Stimulated activated naive B cell treated with anti-CD40 and anti-IgM and Interleukin-4, amounts not matched to agents 10 μg/mL and 1 μg/mL and 100 μg/mL, for 72 hours (primary cell): Measurements from ENCODE around the gene PNMT.

Source experiments
- ATAC-seq, 2 donors: fragments of 150-1000 bp; cut with Tn5 transposase; replicated peaks; 2 replicates each; pipeline ENCODE4 v1.10.0; 2021; ENCODE audit warnings: moderate library complexity in 1 of 2
- DNase-seq: peaks from one replicate; pipeline ENCODE4 v3.0.0; 2021
- H3K27ac Mint-ChIP-seq: one replicate; pipeline ENCODE4 v1.8.0; 2022; ENCODE audit warnings: mild to moderate bottlenecking, mixed read lengths
- H3K27me3 Mint-ChIP-seq, 2 donors: one replicate each; pipeline ENCODE4 v1.8.0; 2022; ENCODE audit warnings: mixed read lengths in 2 of 2
- H3K36me3 Mint-ChIP-seq, 2 donors: one replicate each; pipeline ENCODE4 v1.8.0; 2022; ENCODE audit warnings: mixed read lengths in 2 of 2, mild to moderate bottlenecking in 1 of 2
- H3K4me1 Mint-ChIP-seq, 2 donors: one replicate each; pipeline ENCODE4 v1.8.0; 2022; ENCODE audit warnings: mixed read lengths in 2 of 2, mild to moderate bottlenecking in 1 of 2
- H3K4me3 Mint-ChIP-seq, 2 donors: one replicate each; pipeline ENCODE4 v1.8.0; 2022; ENCODE audit warnings: mild to moderate bottlenecking in 2 of 2, mixed read lengths in 2 of 2, moderate library complexity in 1 of 2
- H3K9me3 Mint-ChIP-seq, 2 donors: one replicate each; pipeline ENCODE4 v1.8.0; 2022; ENCODE audit warnings: mixed read lengths in 2 of 2, mild to moderate bottlenecking in 1 of 2

The PNMT gene

DNA sequence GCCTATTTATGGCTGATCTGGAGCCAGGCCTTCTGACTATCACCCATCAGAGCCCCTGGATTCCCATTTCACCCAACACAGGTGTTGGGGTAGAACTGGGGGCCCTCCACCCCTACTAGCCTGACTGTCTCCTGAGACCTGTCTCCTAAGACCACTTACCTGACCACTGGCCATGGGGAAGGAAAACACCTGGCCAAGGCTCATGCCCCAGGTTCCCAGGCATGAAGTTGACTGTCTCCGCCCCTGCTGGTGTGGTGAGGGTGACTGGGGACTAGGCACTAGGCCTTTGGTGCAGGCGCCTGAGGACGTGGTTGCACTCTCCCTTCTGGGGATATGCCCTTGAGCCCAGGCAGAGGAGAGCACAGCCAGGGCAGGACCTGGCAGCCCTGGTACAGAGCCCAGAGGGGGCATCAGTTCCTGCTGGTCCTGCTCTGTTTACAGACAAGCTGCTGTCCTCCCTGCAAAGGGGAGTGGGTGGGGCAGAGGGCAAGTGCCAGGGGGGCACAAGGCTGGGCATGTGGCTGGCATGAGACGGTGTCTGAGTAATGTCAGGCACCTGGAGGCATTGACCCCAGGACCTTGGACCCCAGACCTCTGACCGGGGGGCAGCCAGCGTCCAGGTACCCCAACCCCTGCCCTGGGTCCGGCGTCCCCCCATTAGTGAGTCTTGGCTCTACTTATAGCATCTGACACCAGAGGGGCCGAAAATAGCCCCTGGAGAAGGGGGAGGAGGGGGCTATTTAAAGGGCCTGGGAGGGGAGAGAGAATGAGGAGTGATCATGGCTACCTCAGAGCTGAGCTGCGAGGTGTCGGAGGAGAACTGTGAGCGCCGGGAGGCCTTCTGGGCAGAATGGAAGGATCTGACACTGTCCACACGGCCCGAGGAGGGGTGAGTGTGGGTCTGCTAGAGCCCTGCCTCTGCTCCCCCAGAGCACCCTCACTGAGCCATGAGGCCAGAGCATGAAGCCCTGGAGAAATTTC lies 3.4 kb upstream of the PNMT start, which contains the start of gene TCAP:
TCAP (plus strand) TSS at position 769 of the 981 bp plus-strand sequence; CDS start at position 780, 11 bp downstream.
- Mint-ChIP-seq H3K4me1 (peaks cover 48 to 83% of the 10 kb centered on the region in 2 donors), H3K4me3 (no peak within 1 kb of the TSS), H3K36me3 (peaks cover 28 to 29% of the 10 kb centered on the region in 2 donors), H3K27ac (peak within 1 kb of the TSS; percentile 62), H3K27me3 (peaks cover 10 to 23% of the 10 kb centered on the region in 2 donors), H3K9me3 (no peaks in the 10 kb centered on the region)
- DNase-seq, result no peak
- no peak for ATAC-seq

DNA sequence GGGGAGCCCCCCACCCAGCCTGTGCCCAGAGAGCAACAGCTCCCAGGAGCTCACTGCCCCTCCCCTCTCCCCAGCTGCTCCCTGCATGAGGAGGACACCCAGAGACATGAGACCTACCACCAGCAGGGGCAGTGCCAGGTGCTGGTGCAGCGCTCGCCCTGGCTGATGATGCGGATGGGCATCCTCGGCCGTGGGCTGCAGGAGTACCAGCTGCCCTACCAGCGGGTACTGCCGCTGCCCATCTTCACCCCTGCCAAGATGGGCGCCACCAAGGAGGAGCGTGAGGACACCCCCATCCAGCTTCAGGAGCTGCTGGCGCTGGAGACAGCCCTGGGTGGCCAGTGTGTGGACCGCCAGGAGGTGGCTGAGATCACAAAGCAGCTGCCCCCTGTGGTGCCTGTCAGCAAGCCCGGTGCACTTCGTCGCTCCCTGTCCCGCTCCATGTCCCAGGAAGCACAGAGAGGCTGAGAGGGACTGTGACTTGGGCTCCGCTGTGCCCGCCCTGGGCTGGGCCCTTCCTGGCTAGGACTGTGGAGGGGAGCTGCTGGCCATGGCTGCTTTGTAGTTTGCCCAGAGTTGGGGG lies 2.5 kb upstream of the PNMT start:
- Mint-ChIP-seq H3K27ac (peak overlapping the region; percentile 25), H3K36me3 (peaks cover 21 to 22% of the 10 kb centered on the region in 2 donors), H3K4me1 (peaks cover 41 to 79% of the 10 kb centered on the region in 2 donors), H3K27me3 (peaks cover 10 to 23% of the 10 kb centered on the region in 2 donors), H3K4me3 (no peak overlapping the region), H3K9me3 (no peaks in the 10 kb centered on the region)
- no peak for DNase-seq
- peak in 1 of 2 donors; percentile 38 for ATAC-seq

DNA sequence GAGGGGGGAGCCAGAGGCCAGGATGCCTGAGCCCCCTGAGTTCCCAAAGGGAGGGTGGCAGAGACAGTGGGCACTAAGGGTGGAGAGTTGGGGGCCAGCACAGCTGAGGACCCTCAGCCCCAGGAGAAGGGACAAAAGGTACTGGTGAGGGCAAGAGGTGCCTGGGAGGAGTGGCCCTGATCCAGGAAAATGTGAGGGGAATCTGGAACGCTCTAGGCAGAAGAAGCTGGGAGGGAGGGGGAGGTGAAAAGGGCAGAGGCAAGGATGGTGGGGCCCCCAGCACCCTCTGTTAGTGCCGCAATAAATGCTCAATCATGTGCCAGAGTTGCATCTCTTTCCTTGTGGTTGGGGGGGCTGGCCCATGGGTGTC lies 2.0 kb upstream of the PNMT start:
- H3K4me3 Mint-ChIP-seq, result no peak overlapping the region
- peaks cover 36 to 75% of the 10 kb centered on the region in 2 donors for H3K4me1 Mint-ChIP-seq

GRCh38 chr17:39666601-39667261 lies 1.5 kb upstream of the PNMT start:
- H3K27ac Mint-ChIP-seq, result peak overlapping the region; percentile 76
- no peak for DNase-seq
- H3K4me3 Mint-ChIP-seq, result peak overlapping the region in 1 of 2 donors; percentile 85
- H3K27me3 Mint-ChIP-seq, result peaks cover 10 to 24% of the 10 kb centered on the region in 2 donors
- H3K4me1 Mint-ChIP-seq, result peaks cover 32 to 75% of the 10 kb centered on the region in 2 donors
- no peaks in the 10 kb centered on the region for H3K9me3 Mint-ChIP-seq
- no peak for ATAC-seq
- H3K36me3 Mint-ChIP-seq, result peaks cover 11 to 12% of the 10 kb centered on the region in 2 donors

More for the DNA sequence above, 2.0 kb upstream of the PNMT start:
- Mint-ChIP-seq H3K27ac (no peak overlapping the region), H3K9me3 (no peaks in the 10 kb centered on the region), H3K27me3 (peaks cover 10 to 23% of the 10 kb centered on the region in 2 donors), H3K36me3 (peaks cover 16 to 17% of the 10 kb centered on the region in 2 donors)
- DNase-seq (no peak), ATAC-seq (no peak)

- Mint-ChIP-seq H3K36me3 (peaks cover 10 to 15% of the 10 kb centered on the region in 2 donors), H3K27ac (peak overlapping the region; percentile 76), H3K27me3 (peaks cover 10 to 28% of the 10 kb centered on the region in 2 donors), H3K4me1 (peaks cover 37 to 76% of the 10 kb centered on the region in 2 donors), H3K4me3 (peak overlapping the region; percentile 61 to 85), H3K9me3 (no peaks in the 10 kb centered on the region)
- DNase-seq (no peak), ATAC-seq (peak in 1 of 2 donors; percentile 33)
Measured at GRCh38 chr17:39667262-39667944, 850 bp upstream of the PNMT start.

GRCh38 chr17:39669897-39670735 lies 1.9 kb downstream of the PNMT start:
- H3K36me3 Mint-ChIP-seq, result peaks cover 3 to 8% of the 10 kb centered on the region in 2 donors
- ATAC-seq (no peak), DNase-seq (no peak)
- H3K27ac Mint-ChIP-seq, result no peak overlapping the region
- H3K27me3 Mint-ChIP-seq, result peaks cover 10 to 28% of the 10 kb centered on the region in 2 donors
- peaks cover 44 to 84% of the 10 kb centered on the region in 2 donors for H3K4me1 Mint-ChIP-seq
- H3K9me3 Mint-ChIP-seq, result no peaks in the 10 kb centered on the region
- H3K4me3 Mint-ChIP-seq, result no peak overlapping the region

GRCh38 chr17:39670746-39671145 lies 2.5 kb downstream of the PNMT start:
- no peak for ATAC-seq
- Mint-ChIP-seq H3K9me3 (no peaks in the 10 kb centered on the region), H3K4me1 (peaks cover 43 to 84% of the 10 kb centered on the region in 2 donors), H3K4me3 (no peak overlapping the region), H3K36me3 (peaks cover 3 to 8% of the 10 kb centered on the region in 2 donors), H3K27me3 (peaks cover 10 to 28% of the 10 kb centered on the region in 2 donors), H3K27ac (no peak overlapping the region)
- DNase-seq, result no peak

DNA sequence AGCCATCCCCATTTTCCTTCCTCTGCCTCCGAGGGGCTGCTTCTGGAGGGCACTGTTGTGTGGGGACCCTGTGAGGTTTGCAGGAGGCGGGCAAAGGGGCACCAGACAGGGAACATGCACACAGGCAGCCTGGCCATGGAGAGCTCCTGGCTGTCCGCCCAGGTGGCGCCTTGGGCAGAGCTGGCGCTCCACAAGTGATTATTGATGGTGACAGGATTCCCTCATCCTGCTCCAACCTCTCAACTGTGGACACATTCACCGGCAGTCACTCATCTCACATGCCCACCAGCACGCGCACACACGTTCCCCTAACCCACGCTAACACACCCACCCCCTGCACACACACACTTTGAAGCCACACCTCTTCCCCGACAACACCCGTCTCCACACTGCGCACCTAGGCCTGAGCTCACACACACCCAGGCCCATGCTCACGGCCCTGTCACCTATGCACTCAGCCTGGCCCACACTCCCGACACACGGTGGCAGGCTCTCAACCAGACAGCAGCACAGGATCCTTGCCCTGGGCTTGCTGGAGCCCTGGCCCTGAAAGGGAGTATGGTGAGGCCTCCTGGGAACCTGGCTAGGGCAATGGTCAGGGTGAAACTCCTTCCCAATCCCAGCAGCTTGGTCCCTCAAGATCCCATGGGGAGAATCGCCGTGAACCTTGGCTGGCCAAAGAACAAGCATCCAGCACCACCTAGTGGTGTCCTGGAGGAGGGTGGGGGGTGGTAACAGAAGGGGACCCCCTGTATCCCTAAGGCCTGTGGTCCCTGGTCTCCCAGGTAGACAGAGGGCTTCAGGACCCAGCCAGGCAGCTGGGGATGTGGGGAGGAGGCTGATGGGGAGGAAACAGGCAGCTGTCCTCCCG lies 3.6 kb downstream of the PNMT start:
- peaks cover 6 to 8% of the 10 kb centered on the region in 2 donors for H3K36me3 Mint-ChIP-seq
- H3K4me1 Mint-ChIP-seq, result peaks cover 47 to 84% of the 10 kb centered on the region in 2 donors
- DNase-seq (no peak), ATAC-seq (peak in 1 of 2 donors; percentile 15)
- no peaks in the 10 kb centered on the region for H3K9me3 Mint-ChIP-seq
- peaks cover 6 to 18% of the 10 kb centered on the region in 2 donors for H3K27me3 Mint-ChIP-seq
- H3K4me3 Mint-ChIP-seq, result peak overlapping the region in 1 of 2 donors; percentile 23
- peak overlapping the region; percentile 85 for H3K27ac Mint-ChIP-seq

GRCh38 chr17:39672522-39673334 lies 4.5 kb downstream of the PNMT start:
- Mint-ChIP-seq H3K9me3 (no peaks in the 10 kb centered on the region), H3K4me1 (peaks cover 53 to 89% of the 10 kb centered on the region in 2 donors), H3K36me3 (peaks cover 8 to 10% of the 10 kb centered on the region in 2 donors), H3K4me3 (no peak overlapping the region), H3K27ac (peak overlapping the region; percentile 47), H3K27me3 (peaks cover 6 to 14% of the 10 kb centered on the region in 2 donors)
- ATAC-seq, result no peak
- DNase-seq, result no peak

DNA sequence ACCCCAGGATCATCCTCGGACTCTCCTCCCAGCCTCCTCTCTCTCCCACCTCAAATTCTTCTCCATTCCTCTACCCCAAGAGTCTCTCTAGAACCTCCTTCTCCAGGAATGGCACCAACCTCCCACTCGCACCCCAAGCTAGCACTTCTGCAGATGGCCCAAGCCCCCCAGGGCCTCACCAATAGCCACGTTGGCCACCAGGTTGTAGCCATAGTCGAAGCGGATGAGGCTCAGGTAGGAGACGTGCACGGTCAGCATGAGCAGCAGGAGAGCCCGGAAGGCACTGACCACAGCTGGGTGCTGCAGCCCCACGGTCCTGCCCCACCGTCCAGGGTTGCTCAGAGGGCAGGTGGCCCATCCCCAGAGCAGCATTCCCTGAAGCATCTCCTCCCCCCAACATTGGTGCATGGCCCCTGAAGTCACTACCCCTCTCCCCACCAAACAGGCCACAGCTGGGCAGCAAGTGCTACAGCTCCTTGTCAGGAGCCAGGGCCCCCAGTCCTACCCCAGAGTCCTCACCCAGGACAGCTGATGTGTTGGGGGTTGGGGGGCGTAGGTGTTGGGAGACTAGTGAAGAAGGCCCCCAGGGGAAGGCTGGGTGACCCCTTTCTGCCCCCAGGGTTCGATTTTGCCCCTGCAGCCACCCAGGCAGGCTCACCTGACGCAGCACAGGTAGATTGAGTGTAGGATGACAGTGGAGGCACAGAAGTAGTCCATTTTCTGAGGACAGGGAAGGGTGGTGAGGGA lies 5.3 kb downstream of the PNMT start:
- no peaks in the 10 kb centered on the region for H3K9me3 Mint-ChIP-seq
- peaks cover 6 to 10% of the 10 kb centered on the region in 2 donors for H3K36me3 Mint-ChIP-seq
- DNase-seq (no peak), ATAC-seq (no peak)
- peak overlapping the region; percentile 42 for H3K27ac Mint-ChIP-seq
- H3K27me3 Mint-ChIP-seq, result peaks cover 4 to 11% of the 10 kb centered on the region in 2 donors
- H3K4me3 Mint-ChIP-seq, result no peak overlapping the region
- H3K4me1 Mint-ChIP-seq, result peaks cover 60 to 89% of the 10 kb centered on the region in 2 donors

DNA sequence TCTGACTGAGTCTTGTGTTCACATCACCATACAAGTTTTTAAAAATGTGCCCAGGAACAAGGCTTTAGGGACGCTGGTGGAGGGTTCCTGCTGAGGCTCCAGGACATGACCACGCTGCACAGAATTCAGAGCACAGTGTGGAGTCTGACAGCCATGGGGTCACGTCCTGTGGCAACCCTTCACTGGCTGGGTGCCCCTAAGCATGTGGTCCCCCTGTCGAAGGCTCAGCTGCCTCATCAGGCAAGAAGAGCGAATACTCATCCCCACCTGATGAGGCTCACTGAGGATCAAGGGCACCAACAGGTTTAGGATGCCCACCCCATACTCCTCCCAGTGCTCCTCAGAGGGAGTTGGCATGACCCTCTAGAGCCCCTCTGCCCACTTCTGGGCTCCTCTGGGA lies 5.9 kb downstream of the PNMT start:
- ATAC-seq, result no peak
- H3K9me3 Mint-ChIP-seq, result no peaks in the 10 kb centered on the region
- peaks cover 0 to 6% of the 10 kb centered on the region in 2 donors for H3K27me3 Mint-ChIP-seq
- H3K27ac Mint-ChIP-seq, result peak overlapping the region; percentile 42
- peaks cover 4 to 16% of the 10 kb centered on the region in 2 donors for H3K36me3 Mint-ChIP-seq
- no peak overlapping the region for H3K4me3 Mint-ChIP-seq
- no peak for DNase-seq
- peaks cover 63 to 89% of the 10 kb centered on the region in 2 donors for H3K4me1 Mint-ChIP-seq
